K562 (cell line): ENCODE measurements around the gene ZNF687. TPM values are rescaled to one million over a fixed set of nuclear protein-coding genes. Genes with fewer than 3 reads are reported as not detected.

ENCODE experiments used
- BCL6 ChIP-seq: fragments of 250-450 bp; sonication (Bioruptor Pico); IDR thresholded peaks from 2 replicates; pipeline ENCODE4 v1.4.0; 2020
- BDP1 ChIP-seq: IDR thresholded peaks from 3 replicates; pipeline ENCODE4 v1.6.1; 2011; ENCODE audit not compliant: insufficient read length, insufficient read depth
- CAMTA2 ChIP-seq: fragments of 250-450 bp; sonication (Bioruptor Pico); conservative IDR thresholded peaks from 2 replicates; pipeline ENCODE4 v1.5.1; 2022
- EGR1 ChIP-seq: fragments of 450-650 bp; conservative IDR thresholded peaks from 2 replicates; pipeline ENCODE4 v1.6.1; 2017; ENCODE audit warnings: mild to moderate bottlenecking
- KDM1A ChIP-seq, 2 experiments: fragments of 450-650 bp; IDR thresholded peaks; 2 replicates each; pipeline ENCODE4 v1.6.1; 2016; ENCODE audit warnings: mild to moderate bottlenecking in 2 of 2
- MAZ ChIP-seq, 2 experiments: fragments of 450-650 bp in 1 of 2; sonication (generic) in 1 of 2; formaldehyde crosslinking; IDR thresholded peaks in 1 of 2; conservative IDR thresholded peaks in 1 of 2; 2 replicates each; pipeline versions ENCODE4 v1.4.0 to v1.5.0; 2020; ENCODE audit warnings: mild to moderate bottlenecking in 1 of 2, missing genetic modification reagents in 1 of 2
- NFRKB ChIP-seq: fragments of 450-650 bp; IDR thresholded peaks from 2 replicates; pipeline ENCODE4 v1.6.1; 2016; ENCODE audit warnings: low read depth
- PHF21A ChIP-seq: fragments of 450-650 bp; IDR thresholded peaks from 2 replicates; pipeline ENCODE4 v1.6.1; 2017; ENCODE audit warnings: low read depth, borderline replicate concordance
- RHOXF2B ChIP-seq: fragments of 250-450 bp; sonication (Bioruptor Pico); conservative IDR thresholded peaks from 2 replicates; pipeline ENCODE4 v1.5.1; 2021
- SREBF1 ChIP-seq: fragments of 150-350 bp; IDR thresholded peaks from 2 replicates; pipeline ENCODE4 v1.6.1; 2014; ENCODE audit warnings: antibody characterized with exemption, low read depth, low read length, borderline replicate concordance
- ZFP30 ChIP-seq: fragments of 250-450 bp; sonication (Bioruptor Pico); IDR thresholded peaks from 2 replicates; pipeline ENCODE4 v1.8.0; 2022; ENCODE audit warnings: moderate library complexity, mild to moderate bottlenecking, inconsistent platforms, borderline replicate concordance
- ZNF561 ChIP-seq: fragments of 450-650 bp; formaldehyde crosslinking; conservative IDR thresholded peaks from 2 replicates; pipeline ENCODE4 v1.4.0; 2020; ENCODE audit warnings: mild to moderate bottlenecking, moderate library complexity
- ZNF778 ChIP-seq: fragments of 450-650 bp; formaldehyde crosslinking; IDR thresholded peaks from 2 replicates; pipeline ENCODE4 v1.4.0; 2020; ENCODE audit warnings: mild to moderate bottlenecking, moderate library complexity
- polyA plus RNA-seq, 8 experiments: library from polyadenylated mRNA; depleted of rRNA in 4 of 8; stranded (reverse) in 5 of 8; unstranded in 3 of 8; fragments of >200 nt; fragmentation: Nextera tagmentation in 2 of 8; fragmentation: Illumina TruSeq in 1 of 8; extraction: Ambion mirVana in 2 of 8; extraction: Trizol in 1 of 8; gene quantifications; 2 replicates each; pipeline versions ENCODE4 v1.2.1 to v1.2.3, GENCODE V29; 2011 to 2014; ENCODE audit warnings: inconsistent platforms in 1 of 8, missing spikeins in 1 of 8
- total RNA-seq, 7 experiments: library from RNA; depleted of rRNA in 6 of 7; stranded (reverse); fragments of >200 nt in 6 of 7; fragmentation: Illumina TruSeq in 2 of 7; extraction: Trizol in 2 of 7; gene quantifications; 2 replicates each; pipeline versions ENCODE4 v1.2.1 to v1.2.3, GENCODE V29; 2011 to 2021; ENCODE audit warnings: low replicate concordance in 1 of 7
- TF ChIP-seq, protein P1 (sequence below): fragments of 450-650 bp; IDR thresholded peaks from 2 replicates; pipeline ENCODE4 v1.6.1; 2016; ENCODE audit warnings: low read depth
- TF ChIP-seq, protein P2 (sequence below): sonication (generic); formaldehyde crosslinking; IDR thresholded peaks from 2 replicates; pipeline ENCODE4 v1.8.0; 2023; ENCODE audit warnings: mild to moderate bottlenecking, missing genetic modification reagents

Gene ZNF687
- total and polyA plus RNA-seq, 9 of the 15 experiments (the other 6 are each of a cell fraction or from before 2014, with no cell fraction given), result 0.13 to 26.4 (median 10.6) TPM

DNA sequence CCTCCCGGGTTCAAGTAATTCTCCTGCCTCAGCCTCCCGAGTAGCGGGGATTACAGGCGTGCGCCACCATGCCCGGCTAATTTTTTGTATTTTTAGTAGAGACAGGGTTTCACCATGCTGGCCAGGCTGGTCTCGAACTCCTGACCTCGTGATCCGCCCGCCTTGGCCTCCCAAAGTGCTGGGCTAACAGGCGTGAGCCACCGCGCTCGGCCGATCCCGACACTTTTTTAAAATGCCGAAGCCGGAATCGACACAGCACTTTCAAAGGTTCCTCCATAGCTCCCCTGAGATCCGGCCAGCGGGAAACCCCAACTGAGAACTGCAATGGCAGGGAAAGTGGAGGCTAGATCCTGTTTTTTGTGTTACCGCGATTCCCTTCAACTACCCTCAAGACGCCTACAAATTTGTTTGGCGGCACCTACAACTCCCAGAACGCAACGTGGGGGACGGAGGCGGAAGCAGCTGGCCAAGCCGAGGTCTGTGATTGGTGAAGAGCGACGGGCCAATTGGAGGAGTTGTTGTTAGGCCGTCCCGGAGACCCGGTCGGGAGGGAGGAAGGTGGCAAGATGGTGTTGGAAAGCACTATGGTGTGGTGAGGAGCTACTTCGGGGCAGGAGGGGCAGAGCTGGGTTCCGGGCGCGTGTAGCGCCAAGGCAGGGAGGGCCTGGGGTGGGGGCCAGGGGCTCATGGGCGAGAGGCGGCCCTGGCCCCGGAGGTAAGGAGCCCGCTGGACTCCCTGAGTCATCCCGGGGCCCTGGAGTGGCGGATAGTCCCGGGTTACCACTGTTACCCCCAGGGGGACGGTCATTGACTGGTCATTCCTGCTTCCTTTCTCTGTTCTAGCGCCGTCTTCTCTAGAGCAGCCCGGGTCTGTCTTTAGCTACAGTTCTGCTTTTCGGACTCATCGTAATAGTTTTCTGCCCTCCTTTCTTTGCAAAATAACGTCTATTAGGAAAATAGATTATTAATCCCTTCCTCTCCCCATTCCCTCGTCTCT is 27.6 kb upstream of the ZNF687 start, which contains the start of gene PSMD4 (continued):
- peak; percentile 71 to 87 for TF ChIP-seq MAZ (CRISPR knock-in tag; conservative IDR thresholded peaks at IDR 0.05 in 1 of 2, IDR thresholded peaks at IDR 0.05 in 1 of 2)
- TF ChIP-seq BCL6 (CRISPR knock-in tag), result no peak
- TF ChIP-seq PHF21A, result no peak; the same call in 1 of the 2 replicates
- TF ChIP-seq EGR1, result peak; percentile 82
- peak; percentile 48 to 71; a peak in 3 of 4 replicates for TF ChIP-seq KDM1A (IDR thresholded peaks at IDR 0.05)
- TF ChIP-seq SREBF1, result no peak
- no peak for TF ChIP-seq CAMTA2
- no peak for TF ChIP-seq ZNF561 (CRISPR knock-in tag)
- TF ChIP-seq, protein P1, sequence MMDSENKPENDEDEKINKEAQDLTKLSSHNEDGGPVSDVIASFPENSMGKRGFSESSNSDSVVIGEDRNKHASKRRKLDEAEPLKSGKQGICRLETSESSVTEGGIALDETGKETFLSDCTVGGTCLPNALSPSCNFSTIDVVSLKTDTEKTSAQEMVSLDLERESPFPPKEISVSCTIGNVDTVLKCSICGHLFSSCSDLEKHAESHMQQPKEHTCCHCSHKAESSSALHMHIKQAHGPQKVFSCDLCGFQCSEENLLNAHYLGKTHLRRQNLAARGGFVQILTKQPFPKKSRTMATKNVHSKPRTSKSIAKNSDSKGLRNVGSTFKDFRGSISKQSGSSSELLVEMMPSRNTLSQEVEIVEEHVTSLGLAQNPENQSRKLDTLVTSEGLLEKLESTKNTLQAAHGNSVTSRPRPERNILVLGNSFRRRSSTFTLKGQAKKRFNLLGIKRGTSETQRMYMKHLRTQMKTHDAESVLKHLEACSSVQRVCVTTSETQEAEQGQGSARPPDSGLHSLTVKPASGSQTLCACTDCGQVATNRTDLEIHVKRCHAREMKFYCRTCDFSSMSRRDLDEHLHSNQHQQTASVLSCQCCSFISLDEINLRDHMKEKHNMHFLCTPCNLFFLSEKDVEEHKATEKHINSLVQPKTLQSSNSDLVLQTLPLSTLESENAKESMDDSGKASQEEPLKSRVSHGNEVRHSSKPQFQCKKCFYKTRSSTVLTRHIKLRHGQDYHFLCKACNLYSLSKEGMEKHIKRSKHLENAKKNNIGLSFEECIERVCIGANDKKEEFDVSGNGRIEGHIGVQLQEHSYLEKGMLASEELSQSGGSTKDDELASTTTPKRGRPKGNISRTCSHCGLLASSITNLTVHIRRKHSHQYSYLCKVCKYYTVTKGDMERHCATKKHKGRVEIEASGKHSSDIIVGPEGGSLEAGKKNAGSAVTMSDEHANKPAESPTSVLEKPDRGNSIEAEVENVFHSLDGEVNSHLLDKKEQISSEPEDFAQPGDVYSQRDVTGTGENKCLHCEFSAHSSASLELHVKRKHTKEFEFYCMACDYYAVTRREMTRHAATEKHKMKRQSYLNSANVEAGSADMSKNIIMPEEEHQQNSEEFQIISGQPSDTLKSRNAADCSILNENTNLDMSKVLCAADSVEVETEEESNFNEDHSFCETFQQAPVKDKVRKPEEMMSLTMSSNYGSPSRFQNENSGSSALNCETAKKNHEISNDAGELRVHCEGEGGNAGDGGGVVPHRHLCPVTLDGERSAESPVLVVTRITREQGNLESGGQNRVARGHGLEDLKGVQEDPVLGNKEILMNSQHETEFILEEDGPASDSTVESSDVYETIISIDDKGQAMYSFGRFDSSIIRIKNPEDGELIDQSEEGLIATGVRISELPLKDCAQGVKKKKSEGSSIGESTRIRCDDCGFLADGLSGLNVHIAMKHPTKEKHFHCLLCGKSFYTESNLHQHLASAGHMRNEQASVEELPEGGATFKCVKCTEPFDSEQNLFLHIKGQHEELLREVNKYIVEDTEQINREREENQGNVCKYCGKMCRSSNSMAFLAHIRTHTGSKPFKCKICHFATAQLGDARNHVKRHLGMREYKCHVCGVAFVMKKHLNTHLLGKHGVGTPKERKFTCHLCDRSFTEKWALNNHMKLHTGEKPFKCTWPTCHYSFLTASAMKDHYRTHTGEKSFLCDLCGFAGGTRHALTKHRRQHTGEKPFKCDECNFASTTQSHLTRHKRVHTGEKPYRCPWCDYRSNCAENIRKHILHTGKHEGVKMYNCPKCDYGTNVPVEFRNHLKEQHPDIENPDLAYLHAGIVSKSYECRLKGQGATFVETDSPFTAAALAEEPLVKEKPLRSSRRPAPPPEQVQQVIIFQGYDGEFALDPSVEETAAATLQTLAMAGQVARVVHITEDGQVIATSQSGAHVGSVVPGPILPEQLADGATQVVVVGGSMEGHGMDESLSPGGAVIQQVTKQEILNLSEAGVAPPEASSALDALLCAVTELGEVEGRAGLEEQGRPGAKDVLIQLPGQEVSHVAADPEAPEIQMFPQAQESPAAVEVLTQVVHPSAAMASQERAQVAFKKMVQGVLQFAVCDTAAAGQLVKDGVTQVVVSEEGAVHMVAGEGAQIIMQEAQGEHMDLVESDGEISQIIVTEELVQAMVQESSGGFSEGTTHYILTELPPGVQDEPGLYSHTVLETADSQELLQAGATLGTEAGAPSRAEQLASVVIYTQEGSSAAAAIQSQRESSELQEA, result no peak
- no peak for TF ChIP-seq BDP1
- TF ChIP-seq ZFP30 (CRISPR knock-in tag), result no peak
- TF ChIP-seq NFRKB, result peak; percentile 94
- TF ChIP-seq ZNF778 (CRISPR knock-in tag), result no peak
- TF ChIP-seq, protein P2, sequence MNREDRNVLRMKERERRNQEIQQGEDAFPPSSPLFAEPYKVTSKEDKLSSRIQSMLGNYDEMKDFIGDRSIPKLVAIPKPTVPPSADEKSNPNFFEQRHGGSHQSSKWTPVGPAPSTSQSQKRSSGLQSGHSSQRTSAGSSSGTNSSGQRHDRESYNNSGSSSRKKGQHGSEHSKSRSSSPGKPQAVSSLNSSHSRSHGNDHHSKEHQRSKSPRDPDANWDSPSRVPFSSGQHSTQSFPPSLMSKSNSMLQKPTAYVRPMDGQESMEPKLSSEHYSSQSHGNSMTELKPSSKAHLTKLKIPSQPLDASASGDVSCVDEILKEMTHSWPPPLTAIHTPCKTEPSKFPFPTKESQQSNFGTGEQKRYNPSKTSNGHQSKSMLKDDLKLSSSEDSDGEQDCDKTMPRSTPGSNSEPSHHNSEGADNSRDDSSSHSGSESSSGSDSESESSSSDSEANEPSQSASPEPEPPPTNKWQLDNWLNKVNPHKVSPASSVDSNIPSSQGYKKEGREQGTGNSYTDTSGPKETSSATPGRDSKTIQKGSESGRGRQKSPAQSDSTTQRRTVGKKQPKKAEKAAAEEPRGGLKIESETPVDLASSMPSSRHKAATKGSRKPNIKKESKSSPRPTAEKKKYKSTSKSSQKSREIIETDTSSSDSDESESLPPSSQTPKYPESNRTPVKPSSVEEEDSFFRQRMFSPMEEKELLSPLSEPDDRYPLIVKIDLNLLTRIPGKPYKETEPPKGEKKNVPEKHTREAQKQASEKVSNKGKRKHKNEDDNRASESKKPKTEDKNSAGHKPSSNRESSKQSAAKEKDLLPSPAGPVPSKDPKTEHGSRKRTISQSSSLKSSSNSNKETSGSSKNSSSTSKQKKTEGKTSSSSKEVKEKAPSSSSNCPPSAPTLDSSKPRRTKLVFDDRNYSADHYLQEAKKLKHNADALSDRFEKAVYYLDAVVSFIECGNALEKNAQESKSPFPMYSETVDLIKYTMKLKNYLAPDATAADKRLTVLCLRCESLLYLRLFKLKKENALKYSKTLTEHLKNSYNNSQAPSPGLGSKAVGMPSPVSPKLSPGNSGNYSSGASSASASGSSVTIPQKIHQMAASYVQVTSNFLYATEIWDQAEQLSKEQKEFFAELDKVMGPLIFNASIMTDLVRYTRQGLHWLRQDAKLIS (CRISPR knock-in tag), result 0 out of 2 replicates have a peak, but pooled peaks have one; percentile 24
- TF ChIP-seq RHOXF2B (CRISPR knock-in tag), result no peak
